Loucy (cell line): ENCODE measurements around the gene RHBG.

ENCODE experiments used
- CTCF ChIP-seq: fragments of 200-600 bp; sonication (generic); conservative IDR thresholded peaks from 2 replicates; pipeline ENCODE4 v1.5.1; 2014; ENCODE audit warnings: mild to moderate bottlenecking, antibody characterized with exemption, low read length
- EZH2phosphoT487 ChIP-seq: fragments of 200-600 bp; IDR thresholded peaks from 2 replicates; pipeline ENCODE4 v1.6.1; 2018; ENCODE audit warnings: antibody characterized with exemption, mild to moderate bottlenecking, moderate library complexity, borderline replicate concordance

- TF ChIP-seq CTCF = no peak
- TF ChIP-seq EZH2phosphoT487 = no peak
Measured at GRCh38 chr1:156360534-156360933, 8.5 kb upstream of the RHBG start.
